Fibroblast of pulmonary artery (primary cell): ENCODE measurements around the gene THRA.

Experiments used
- DNase-seq: peaks from one replicate; pipeline ENCODE4 v3.0.0-alpha.2; 2010; ENCODE audit warnings: low read depth
- H3K4me3 ChIP-seq: replicated peaks from 2 replicates; pipeline ENCODE4 v1.5.1; 2011; ENCODE audit warnings: low read depth, mild to moderate bottlenecking, control low read depth, low read length, moderate library complexity
- TF ChIP-seq, protein P1 (sequence below): IDR thresholded peaks from 2 replicates; pipeline ENCODE4 v1.5.1; 2011; ENCODE audit warnings: mild to moderate bottlenecking, control low read depth, low read length, inconsistent platforms; ENCODE audit errors: missing control alignments

Gene THRA

DNA sequence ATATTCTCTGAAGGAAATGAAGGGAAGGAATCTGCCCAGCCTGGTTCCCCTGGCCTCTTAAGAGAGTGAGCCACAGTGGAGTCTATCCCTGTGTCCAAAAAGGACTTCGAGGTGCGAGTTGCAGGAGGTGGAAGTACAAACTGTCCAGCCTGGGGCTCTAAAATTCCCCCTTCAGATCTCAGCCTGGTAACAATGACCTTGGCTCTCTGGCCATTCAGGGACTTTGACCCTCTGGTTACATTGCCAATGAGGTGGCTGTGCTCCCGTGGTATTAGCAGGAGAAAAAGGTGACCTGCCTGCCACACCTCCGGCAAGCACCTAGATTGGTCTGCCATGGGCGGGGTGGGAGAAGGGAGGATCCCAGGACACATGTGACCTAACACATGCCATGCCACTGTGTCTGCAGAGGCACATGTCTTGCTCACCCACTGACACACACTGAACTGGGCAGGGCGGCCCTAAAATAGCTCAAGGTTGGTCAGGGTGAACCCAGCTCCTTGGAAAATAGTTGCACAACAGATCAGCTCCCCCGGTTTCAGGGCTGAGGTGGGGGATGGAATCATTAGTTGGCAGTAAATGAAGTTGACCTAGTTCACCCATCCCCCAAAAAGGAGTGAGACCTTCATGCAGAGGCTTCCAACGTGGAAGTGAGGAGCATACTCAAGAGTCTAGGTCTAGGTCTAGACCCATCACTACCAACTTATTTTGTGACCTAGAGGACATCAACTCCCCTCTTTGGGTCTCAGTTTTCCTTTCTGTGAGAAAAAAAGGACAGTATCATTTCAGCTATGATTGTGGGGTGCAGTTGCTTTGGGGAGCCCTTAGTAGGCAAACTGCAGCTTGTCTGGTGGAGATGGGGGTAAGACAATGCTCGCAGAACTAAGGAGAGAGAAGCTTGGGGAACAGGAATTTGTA, 35.4 kb downstream of the THRA start:
- peak; percentile 40 for DNase-seq
- TF ChIP-seq, protein P1, sequence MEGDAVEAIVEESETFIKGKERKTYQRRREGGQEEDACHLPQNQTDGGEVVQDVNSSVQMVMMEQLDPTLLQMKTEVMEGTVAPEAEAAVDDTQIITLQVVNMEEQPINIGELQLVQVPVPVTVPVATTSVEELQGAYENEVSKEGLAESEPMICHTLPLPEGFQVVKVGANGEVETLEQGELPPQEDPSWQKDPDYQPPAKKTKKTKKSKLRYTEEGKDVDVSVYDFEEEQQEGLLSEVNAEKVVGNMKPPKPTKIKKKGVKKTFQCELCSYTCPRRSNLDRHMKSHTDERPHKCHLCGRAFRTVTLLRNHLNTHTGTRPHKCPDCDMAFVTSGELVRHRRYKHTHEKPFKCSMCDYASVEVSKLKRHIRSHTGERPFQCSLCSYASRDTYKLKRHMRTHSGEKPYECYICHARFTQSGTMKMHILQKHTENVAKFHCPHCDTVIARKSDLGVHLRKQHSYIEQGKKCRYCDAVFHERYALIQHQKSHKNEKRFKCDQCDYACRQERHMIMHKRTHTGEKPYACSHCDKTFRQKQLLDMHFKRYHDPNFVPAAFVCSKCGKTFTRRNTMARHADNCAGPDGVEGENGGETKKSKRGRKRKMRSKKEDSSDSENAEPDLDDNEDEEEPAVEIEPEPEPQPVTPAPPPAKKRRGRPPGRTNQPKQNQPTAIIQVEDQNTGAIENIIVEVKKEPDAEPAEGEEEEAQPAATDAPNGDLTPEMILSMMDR, result no peak

DNA sequence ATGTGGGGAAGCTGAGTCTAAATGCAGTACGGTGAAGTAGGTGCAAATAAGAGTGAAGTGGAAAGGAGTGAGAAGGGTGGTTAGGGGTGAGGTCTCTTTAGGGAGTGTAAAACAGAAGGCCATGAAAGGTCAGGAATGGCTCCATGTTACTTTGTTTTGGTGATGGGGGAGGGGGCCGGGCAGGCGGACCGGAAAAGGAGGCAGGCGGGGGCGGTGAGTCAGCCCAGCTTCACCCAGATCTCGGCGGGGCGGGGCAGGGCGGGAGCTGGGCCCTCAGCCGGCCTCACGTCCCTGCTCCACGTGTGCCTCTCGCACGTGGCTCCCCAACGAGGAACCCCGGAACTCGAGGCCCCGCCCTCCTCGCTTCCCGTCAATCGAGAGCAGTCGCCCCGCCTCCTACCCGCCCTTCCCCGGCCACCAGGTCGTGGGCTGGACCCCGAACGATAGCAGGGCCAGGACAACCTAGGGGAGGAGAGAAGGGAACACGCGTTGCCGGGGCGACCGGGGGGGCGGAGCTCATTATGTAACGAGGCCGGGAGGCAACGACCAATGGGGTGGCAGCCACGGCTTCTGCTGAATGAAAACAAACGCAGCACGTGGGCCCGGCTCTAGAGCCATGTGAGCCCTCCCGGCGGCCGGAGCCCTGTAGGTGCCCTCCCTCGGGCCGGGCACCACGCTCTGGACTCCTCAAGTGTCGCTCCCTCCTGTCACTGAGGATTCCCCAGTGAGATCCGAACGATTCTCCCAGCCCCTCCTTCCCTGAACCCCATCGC, 36.3 kb downstream of the THRA start:
- H3K4me3 ChIP-seq, result peak overlapping the region; percentile 89
- peak; percentile 99 for DNase-seq
- TF ChIP-seq, protein P1, result no peak

More for the DNA sequence above, 35.4 kb downstream of the THRA start:
- peak overlapping the region; percentile 49 for H3K4me3 ChIP-seq

DNA sequence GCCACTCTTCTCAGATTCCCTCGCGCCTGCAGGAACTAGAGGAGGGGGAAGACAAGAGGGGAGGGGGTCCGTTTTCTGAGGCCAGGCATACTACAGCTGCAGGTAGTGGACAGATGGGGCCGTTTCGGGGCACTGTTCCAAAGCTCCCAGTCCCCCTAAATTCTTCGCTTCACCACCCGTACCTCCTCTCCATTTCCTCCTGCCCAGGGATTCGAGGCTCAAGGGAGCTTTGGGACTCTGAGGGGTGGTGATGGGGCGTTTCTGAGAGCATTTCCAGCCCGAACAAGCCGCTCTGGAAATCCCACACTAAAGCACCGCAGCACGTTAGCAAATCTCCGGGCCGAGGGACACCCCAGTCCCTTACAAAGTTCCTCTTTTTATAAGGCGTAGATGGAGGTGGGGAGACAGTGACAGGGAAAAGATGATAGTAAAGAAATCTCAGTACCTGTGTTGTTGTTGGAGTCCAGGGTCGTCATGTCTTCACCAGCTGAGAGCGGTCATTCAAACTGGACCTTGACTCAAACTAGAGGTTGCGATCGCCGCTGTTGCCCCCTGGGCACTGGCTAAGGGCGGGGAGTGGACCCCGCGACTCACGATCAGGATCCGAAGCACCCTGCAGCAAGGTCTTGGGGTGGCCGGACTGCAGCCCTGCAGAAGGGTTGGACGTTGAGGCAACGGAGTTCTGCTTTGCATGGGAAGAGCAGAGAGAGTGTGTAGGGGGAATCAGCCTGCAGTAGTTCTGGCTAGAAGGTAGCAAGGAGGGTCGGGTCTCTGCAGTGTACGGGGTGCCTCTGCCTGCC, 37.1 kb downstream of the THRA start:
- peak overlapping the region; percentile 89 for H3K4me3 ChIP-seq
- DNase-seq, result no peak
- TF ChIP-seq, protein P1, result no peak

GRCh38 chr17:40100419-40100668, 37.6 kb downstream of the THRA start, which contains the start of gene NR1D1:
NR1D1 (minus strand) TSS chr17:40100589; CDS start chr17:40100094, 495 bp downstream.
- DNase-seq, result no peak
- TF ChIP-seq, protein P1, result no peak
- H3K4me3 ChIP-seq, result peak within 1 kb of the TSS; percentile 89

GRCh38 chr17:40100669-40101366, 38.1 kb downstream of the THRA start:
- TF ChIP-seq, protein P1, result no peak
- H3K4me3 ChIP-seq, result peak overlapping the region; percentile 89
- DNase-seq, result peak; percentile 99
